Activated naive CD8-positive, alpha-beta T cell treated with anti-CD3 and anti-CD28 coated beads, Interleukin-2, amount 50 U/mL, for 16 hours (primary cell): ENCODE data around the gene ADGRG6.
"Not testable (repeated sequence)": the region's sequence is repeated elsewhere in the genome, so short reads cannot be mapped to it uniquely, and the experiment has no call there.

Experiments used
- DNase-seq: peaks from one replicate; pipeline ENCODE4 v3.0.0-alpha.2; 2020; ENCODE audit warnings: low read depth, low spot score

ADGRG6 gene

DNA sequence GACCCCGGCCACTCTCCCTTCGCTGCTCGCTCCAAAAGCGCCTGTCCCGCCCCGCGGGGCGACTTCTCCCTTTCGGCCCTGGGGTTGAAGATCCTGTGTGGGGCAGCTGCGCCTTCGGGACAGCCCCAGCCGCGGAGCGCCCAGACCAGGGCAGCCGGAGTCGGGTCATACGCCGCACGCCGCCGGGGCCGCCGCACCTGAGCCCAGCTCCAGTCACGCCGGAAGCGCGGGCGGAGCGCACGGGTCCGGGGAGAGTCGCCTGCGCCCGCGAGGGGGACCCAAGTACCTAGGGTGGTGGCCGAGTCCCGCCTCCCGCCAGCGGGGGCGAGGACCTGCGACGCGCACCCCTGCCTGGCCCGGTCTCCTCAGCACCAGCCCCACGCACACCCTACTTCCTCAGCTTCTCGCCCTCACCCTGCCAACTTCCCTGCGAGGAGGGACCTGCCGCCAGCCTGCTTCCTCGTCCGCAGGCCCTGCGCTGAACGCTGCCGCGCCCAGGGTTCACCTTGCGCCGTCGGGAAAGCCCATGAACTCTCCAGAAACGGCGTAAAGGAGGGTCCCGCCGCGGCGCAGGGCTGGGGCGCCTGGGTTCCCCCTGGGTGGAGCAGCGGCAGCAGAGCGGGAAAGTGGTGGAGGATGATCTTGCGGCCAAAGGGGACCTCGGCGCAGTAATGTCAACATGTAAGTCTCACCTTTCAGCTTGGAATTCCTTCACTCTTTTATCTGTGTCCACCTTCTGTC, at the start of gene ADGRG6:
Gene ADGRG6 (plus strand): TSS at position 357 of the 741 bp plus-strand sequence. CDS start 323 bp downstream, at position 680.
- DNase-seq = peak; percentile 9

DNA sequence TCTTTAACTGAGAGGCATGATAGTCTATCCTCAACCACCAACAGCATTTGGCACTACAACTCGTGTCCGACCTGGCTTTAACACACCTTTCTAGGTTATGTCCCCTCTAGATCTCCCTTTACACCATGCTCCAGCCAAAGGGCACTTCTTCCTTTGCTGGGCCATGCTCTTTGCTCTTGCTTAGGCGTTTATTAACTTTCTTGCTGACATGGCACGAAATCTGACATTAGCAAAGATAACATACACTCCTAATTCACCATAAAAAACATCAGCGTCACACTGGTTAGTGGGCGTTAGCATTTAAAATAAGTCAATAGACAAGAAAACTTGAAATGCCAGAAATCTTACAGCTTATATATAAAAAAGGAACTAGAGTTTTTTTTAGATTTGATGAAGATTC, 47.3 kb upstream of the ADGRG6 start:
- no peak for DNase-seq

DNA sequence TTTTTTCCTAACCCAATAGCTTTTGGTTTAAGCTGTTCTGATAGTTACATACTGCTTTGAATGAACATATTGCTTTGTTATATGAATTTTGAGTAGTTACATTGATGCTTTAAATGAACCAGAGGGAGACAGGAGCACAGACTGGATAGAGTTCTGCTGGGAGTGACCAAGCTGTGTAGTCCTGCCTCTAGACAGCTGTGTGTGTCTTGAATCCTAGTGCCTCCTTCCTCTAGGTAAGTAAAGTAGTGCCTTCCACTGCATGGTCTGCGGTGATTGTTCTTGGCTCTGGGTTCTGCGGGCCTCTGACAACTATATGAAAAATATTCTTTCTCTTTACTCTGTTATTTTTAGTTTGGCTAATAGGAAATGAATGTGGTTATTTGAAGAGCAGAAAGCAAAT, 46.0 kb upstream of the ADGRG6 start:
- DNase-seq = no peak

DNA sequence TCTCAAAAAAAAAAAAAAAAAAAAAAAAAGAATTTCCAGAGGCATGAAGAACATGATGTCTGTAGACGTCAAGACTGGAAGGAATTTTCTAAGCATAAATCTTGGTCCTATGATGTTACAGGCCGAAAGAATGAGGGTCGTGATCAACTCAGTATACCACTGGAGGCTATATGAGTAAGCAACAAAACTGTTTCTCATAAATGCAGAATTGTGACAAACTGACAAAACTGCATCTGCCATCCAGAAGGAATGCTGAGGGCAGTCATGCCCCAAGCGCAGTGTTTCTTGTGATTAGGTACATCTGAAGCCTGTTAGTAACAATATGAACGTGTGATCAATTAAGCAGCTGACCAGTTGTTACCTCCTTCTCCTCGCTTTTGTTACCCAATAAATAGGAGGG, 43.5 kb upstream of the ADGRG6 start:
- DNase-seq = no peak

DNA sequence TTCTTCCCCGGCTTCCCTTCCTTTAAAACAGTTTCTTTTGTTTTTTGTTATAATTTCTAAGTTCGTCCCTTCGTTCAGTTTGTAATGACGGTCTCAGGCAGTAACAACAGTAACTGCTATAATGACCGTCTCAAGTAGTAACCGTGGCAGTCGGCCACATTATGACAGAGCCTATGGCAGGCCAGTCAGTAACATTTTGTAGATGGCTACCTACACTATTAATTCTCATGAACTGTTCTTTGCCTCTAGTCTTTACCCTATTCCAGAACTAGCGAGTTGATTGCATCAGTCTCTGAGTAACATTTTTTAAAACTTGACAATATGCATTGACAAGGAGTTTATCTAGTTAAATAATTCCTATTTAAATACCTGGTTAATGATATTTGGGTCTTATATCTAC, 43.0 kb upstream of the ADGRG6 start:
- DNase-seq = no peak

DNA sequence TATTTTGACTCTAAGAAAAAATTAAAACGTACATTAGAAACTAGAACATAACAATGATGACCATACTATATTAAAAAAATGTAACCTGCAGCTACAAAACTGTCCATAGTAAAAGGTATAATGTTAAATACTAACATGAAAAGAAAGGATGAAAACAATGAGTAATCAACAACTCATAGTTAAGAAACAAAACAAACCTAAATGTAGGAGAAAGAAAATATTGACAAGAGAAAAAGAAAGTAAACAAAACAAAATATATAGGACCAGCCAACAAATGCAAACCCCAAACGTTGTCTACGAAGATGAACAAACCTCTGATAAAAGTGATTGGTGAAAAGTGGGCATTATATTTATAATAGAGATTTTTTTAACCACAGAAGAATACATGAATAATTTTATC, 41.1 kb upstream of the ADGRG6 start:
- DNase-seq = no peak

DNA sequence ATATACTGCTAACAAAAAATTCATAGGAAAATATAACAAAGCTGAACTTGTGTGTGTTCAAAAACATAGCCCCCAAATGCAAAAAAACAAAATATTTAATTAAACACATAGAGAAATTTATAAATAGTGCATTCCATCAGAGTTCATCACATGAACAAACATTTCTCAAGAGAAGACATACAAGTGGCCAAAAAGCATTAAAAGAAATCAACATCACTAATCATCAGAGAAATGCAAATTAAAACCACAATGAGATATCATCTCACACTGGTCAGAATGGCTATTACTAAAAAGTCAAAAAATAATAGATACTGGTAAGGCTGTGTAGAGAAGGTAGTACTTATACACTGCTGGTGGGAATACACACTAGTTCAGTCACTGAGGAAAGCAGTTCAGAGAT, 39.6 kb upstream of the ADGRG6 start:
- no peak for DNase-seq

DNA sequence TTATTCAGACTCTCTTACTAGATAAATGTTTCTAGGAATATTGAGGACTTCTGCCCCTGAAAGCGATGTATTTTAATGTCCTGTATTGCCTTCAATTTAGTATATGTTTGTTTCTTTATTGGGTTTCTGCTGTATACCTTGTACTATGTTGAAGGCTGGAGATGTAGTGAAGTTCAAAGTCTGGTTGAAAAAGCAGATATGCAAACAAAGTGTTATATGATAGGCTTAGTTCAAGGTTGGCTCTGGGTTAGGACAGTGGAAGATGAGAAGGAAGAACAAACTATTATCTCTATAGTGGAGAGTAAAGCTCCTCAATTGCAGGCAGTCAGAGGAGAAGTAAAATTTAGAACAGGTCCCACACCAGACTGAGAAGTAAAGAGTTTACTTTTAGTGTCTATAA, 36.3 kb upstream of the ADGRG6 start:
- no peak for DNase-seq

DNA sequence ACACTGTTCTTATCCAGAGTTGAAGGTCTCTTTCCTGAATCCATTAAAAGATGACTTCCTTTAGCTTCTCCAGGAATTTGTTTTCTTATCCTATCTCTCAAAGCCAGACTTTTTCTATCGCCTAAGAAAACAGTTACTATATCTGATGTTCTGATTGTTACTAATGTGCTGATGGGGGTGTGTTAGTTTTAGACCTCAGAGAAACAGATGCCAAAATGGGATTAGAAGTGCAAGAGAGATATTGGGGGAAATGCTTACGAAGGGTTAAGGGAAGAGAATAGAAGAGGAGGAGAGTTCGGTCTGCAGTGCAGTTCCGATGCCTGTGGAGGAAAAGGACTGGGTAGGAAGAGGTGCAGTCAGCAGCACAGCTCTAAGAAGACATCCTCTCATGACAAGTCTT, 35.7 kb upstream of the ADGRG6 start:
- DNase-seq = no peak

DNA sequence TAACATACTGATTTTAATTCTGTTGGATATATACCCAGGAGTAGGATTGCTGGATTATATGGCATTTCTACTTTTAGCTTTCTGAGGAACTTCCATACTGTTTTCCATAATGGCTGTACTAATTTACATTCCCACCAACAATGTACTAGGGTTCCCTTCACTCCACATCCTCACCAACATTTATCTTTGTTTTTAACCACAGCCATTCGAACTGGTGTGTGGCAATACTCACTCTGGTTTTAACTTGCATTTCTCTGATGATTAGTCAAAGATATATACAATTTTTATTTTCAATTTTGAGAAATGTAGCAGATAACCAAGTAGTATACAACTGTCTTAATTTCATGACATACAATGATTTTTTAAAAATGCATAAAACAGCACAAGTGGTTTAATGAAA, 30.3 kb upstream of the ADGRG6 start:
- DNase-seq = no peak

DNA sequence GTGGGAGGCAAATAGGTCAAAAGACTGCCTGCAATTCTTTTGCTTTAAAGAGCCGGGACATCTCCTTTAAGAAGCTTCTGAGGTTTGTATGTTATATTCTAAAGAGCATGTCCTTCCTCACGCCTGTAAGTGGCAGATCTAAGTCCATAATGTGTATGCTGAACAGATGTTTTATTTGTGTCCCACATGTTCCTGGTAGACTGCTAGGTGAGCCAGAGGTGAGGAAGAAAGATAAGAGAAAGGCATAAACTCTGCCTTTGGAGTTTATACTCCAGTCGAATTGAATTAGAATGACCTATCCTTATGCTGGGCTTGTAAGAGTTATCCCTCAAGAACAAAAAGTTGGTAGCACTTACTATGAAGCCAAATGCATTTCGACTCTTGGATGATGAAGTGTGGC, 27.2 kb upstream of the ADGRG6 start:
- DNase-seq = no peak

DNA sequence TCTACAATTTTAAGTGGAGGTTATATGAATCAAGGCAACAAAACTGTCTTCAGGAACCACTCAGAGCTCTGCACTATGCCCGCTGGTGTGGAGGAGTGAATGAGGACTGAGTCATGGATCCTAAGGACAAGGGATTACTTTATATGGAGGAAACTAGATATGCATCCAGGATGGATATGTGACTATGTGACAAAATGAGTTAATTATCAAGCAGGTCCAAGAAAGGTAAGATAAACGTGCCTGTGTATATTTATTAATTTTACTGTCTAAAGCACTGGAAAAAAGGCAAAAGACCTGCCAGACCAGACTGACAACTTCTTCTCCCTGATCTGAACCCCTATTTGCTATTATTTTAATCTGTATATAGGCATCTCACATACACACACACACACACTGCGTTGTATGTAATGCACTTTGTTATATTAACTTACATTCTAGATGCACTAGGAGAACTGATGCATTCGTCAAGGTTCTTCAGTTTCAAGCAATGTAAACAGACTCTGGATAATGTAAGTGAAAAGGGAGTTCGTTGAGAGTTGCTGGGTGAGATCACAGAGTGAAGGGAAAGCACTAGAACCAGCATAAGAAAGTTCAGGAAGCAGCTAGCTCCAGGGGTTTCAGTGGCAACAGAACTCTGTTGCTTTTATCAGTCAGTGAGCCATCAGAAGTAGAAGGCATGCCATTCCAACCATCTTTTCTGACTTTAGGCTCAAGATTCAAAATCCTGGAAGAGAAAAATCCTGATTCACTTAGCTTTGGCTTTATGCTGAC, 26.4 kb upstream of the ADGRG6 start:
- no peak for DNase-seq

DNA sequence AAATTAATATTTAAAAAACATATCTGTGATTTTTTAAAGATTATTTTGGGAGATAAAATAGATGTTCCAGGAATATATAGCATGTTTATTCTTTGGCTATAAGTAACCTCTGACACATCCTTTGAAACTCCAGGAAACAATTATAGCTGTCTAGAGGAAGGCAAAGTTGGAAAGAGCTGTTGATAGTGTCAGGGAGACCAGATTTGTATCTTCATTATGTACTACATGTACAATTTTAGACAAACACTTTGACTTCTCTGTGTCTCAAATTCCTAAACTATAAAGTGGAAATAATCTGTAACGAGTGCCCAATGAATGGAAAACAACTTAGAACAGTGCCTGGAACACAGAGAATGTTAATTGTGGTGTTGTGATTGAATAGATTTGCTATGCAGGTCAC, 25.6 kb upstream of the ADGRG6 start:
- no peak for DNase-seq

DNA sequence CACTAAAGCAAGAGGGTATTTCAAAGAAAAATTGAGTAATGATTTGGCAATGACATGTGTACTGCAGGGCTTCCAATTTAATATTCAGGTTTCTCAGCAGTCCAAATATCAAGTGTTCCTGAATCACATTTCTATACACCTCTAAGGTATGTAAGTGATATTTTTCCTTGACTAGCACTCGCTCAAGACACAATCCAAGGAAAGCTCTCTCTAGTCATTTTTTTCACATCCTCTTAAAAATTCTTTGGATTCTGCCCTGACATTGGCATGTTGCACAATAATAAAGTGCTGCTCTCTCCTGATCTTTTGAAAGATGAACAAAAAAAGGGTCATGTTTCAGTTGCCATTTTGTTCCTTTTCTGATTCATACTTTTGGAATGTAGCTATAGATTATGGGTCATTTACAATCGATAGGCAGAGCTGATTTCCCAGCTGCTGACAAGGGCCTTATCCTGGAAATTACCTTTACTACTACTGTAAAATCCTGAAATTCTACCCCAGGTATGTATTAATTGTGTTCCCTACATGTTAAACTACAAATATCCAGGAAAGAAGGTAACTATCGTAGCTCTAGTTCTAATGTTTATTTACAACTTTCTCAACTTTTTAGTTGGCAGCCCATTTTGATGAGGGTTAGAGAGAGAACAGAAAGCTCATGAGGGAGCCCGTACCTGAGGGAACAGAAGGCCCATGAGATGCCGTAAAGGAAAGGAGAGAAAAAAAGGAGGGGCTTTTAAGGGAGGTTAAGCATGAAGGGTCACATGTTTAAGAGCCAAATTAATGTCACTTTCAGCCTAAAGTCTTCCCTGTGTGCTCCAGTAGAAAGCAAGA, 22.2 kb upstream of the ADGRG6 start:
- no peak for DNase-seq

DNA sequence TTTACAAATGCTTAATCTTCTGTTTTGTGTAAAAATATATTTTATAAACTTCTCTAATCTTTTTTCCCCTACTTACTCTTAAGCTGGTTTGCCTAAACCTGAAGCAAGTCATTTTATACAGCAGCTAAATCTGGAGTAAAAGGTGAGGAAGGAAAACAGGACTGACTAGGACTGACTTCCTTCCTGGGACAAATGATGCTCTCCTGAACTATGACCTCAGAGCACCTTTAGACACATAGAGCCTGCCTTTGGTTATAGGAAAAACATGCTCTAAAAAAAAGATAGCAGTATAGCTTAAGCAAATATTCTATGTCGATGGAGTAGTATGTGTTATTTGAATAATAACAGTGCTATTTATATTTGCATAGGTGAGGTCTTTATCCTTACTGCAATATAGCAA, 21.5 kb upstream of the ADGRG6 start:
- DNase-seq = no peak

DNA sequence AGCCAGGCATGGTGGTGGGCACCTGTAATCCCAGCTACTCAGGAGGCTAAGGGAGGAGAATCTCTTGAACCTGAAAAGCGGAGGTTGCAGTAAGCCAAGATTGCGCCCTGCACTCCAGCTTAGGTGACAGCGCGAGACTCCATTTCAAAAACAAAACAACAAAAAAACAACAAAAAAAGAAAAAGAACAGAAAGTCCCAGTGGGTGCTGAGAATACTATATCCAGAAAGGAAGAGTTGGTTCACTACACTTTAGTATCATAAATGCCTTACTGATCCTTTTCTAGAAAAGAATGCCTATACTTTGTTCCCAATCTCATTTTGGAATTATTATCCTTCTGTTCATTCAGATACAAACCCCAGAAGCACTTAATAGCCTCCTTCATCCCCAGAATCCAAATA, 20.9 kb upstream of the ADGRG6 start:
- no peak for DNase-seq

DNA sequence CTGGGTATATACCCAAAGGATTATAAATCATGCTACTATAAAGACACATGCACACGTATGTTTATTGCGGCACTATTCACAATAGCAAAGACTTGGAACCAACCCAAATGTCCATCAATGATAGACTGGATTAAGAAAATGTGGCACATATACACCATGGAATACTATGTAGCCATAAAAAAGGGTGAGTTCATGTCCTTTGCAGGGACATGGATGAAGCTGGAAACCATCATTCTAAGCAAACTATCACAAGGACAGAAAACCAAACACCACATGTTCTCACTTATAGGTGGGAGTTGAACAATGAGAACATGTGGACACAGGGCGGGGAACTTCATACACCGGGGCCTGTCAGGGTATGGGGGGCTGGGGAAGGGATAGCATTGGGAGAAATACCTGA, 18.7 kb upstream of the ADGRG6 start:
- DNase-seq = not testable (repeated sequence)

DNA sequence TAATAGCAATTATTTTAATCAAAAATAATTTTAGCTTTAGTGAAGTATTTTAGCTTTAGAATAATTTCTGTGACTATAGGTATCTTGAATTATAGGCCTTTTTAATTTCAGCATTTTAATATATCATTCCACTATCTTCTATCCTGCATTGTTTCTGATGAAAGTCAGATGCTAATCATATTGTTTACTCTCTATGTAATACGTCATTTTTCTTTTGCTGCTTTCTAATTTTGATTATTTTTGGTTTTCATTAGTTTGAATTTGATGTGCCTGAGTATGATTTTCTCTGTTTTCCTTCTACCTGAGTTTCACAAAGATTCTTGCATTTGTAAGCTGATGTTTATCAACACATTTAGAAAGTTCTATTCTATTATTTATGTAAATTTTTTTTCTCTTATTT, 17.4 kb upstream of the ADGRG6 start:
- no peak for DNase-seq

DNA sequence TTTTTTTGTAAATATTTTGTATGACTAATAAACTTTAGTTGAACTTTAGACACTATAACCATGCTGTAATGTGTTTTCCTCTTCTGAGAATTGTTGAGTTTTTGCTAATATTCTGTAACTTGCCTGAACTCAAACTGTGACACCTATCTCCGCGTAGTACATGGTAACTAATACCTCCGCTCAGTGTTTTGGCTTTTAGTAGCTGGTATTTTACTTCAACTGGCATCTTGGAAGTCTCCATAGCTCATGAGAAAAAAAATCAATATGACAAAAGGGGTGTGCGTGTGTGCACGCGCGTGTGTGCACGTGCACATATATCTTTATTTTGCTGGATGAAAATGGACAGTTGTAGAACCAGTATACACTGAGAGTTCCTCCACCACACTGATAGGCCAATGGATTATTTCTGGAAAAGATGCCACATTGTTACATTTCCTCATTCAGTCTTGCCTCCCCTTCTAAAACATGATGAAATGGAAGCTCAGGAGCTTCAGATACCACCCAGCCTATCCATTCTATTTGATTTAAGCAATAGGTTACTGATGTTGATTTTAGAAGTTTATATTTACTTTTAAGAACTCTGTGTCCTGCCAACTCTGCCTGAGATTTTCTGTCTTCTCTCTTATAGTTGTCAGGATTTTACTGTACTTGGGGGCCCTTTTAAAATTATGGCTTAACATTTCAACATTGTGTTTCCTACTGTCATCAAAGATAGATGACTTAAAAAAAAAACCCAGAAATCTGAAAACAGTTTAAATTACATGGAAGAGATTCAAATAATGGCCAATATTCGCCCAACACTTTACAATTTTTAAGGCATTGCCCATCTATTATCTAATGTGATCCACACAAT, 16.3 kb upstream of the ADGRG6 start:
- DNase-seq = no peak

DNA sequence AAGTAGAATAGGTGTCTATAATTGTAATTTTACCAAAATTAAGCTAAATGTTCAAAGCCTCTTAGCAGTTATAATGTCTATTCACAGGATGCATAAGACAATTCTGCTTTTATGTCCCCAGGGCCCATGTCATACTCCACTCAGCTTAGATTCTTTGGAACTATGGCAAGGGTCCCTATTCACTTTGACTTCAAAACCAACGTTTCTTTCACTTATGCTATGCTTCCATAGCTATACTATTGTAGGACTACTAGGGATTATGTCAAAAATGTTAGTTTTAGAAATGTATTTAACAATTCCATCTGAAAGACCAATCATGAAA, 15.8 kb upstream of the ADGRG6 start:
- DNase-seq = no peak

DNA sequence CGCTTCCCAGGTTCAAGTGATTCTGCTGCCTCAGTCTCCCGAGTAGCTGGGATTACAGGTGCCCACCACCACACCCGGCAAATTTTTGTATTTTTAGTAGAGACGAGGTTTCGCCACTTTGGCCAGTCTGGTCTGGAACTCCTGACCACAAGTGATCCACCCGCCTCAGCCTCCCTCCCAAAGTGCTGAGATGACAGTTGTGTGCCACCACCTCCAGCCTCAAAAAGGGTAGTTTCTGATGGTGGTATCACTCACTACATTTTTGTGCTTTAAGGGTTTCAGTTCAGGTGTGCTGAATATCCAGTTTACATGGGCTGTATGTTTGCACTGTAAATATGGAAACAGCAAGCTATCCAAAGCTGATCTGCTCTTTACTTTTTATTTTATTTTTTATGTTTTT, 12.1 kb upstream of the ADGRG6 start:
- no peak for DNase-seq

DNA sequence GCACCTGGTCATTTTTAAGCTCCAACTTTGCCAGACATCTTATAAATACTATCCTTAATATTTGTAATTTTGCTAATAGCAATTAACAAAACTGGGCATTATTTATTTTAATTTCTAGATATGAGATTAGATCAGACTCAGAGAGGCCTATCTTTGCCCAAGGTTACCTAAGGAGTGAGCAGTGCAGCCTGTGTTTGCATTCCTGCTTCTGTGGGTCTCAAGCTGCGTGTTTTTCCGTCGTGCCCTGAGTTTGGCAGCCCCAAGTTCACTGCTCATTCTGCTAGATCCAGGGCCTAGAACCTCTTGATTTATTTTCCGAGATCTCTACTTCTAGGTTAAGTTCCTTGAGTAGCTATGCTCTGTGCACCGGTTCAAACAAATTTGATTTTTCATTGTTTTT, 11.0 kb upstream of the ADGRG6 start:
- DNase-seq = no peak
